ENCODE measurements around the gene WDR54. TPM values are rescaled to one million over a fixed set of nuclear protein-coding genes. Genes with fewer than 3 reads are reported as not detected.

The WDR54 gene
- total RNA-seq, result 15.8 and 16.2 TPM in 2 replicates
- long read RNA-seq, transcript WDR54-201 (10 exons, 1,147 nt), result major isoform, 22 of 27 reads
- long read RNA-seq, partial matches to known transcripts, result 1 of 27 reads
- long read RNA-seq, other reads (novel, unspliced or antisense), result 4 of 27 reads

- Mint-ChIP-seq H3K27ac (ENCODE audit: unreplicated experiment) (peak within 1 kb of the TSS; percentile 89), H3K36me3 (ENCODE audit: unreplicated experiment) (peaks cover 5% of the 10 kb centered on the region), H3K4me1 (ENCODE audit: unreplicated experiment) (peaks cover 8% of the 10 kb centered on the region), H3K4me3 (ENCODE audit: unreplicated experiment) (peak within 1 kb of the TSS; percentile 97), H3K27me3 (ENCODE audit: unreplicated experiment) (peaks cover 4% of the 10 kb centered on the region), H3K9me3 (ENCODE audit: unreplicated experiment) (no peaks in the 10 kb centered on the region)
- no peak for TF ChIP-seq CTCF (IDR thresholded peaks at IDR 0.05)
- DNase-seq (ENCODE audit: extremely low spot score, unreplicated experiment), result peak; percentile 94
These were observed at the start of gene WDR54, which contains the start of gene C2orf81 for GRCh38 chr2:74421221-74421870. Gene WDR54 (plus strand): TSS chr2:74421730. CDS start chr2:74422154, 424 bp downstream. Gene C2orf81 (minus strand): TSS chr2:74421619. CDS start chr2:74421560, 59 bp downstream.

GRCh38 chr2:74372674-74373073 lies 48.9 kb upstream of the WDR54 start:
- peaks cover 53% of the 10 kb centered on the region for H3K36me3 Mint-ChIP-seq (ENCODE audit: unreplicated experiment)

GRCh38 chr2:74373221-74373676 lies 48.3 kb upstream of the WDR54 start:
- peaks cover 48% of the 10 kb centered on the region for H3K36me3 Mint-ChIP-seq (ENCODE audit: unreplicated experiment)
- no peaks in the 10 kb centered on the region for H3K27me3 Mint-ChIP-seq (ENCODE audit: unreplicated experiment)
- no peak overlapping the region for H3K27ac Mint-ChIP-seq (ENCODE audit: unreplicated experiment)
- no peaks in the 10 kb centered on the region for H3K9me3 Mint-ChIP-seq (ENCODE audit: unreplicated experiment)
- DNase-seq (ENCODE audit: extremely low spot score, unreplicated experiment), result no peak
- H3K4me1 Mint-ChIP-seq (ENCODE audit: unreplicated experiment), result peaks cover 13% of the 10 kb centered on the region
- no peak overlapping the region for H3K4me3 Mint-ChIP-seq (ENCODE audit: unreplicated experiment)
- no peak for TF ChIP-seq CTCF (IDR thresholded peaks at IDR 0.05)

More at GRCh38 chr2:74372674-74373073, 48.9 kb upstream of the WDR54 start:
- H3K27ac Mint-ChIP-seq (ENCODE audit: unreplicated experiment), result no peak overlapping the region
- H3K27me3 Mint-ChIP-seq (ENCODE audit: unreplicated experiment), result no peaks in the 10 kb centered on the region
- H3K4me3 Mint-ChIP-seq (ENCODE audit: unreplicated experiment), result no peak overlapping the region
- peaks cover 13% of the 10 kb centered on the region for H3K4me1 Mint-ChIP-seq (ENCODE audit: unreplicated experiment)
- no peak for TF ChIP-seq CTCF (IDR thresholded peaks at IDR 0.05)
- H3K9me3 Mint-ChIP-seq (ENCODE audit: unreplicated experiment), result no peaks in the 10 kb centered on the region
- DNase-seq (ENCODE audit: extremely low spot score, unreplicated experiment), result no peak

GRCh38 chr2:74373985-74374384 lies 47.5 kb upstream of the WDR54 start:
- Mint-ChIP-seq H3K27me3 (ENCODE audit: unreplicated experiment) (no peaks in the 10 kb centered on the region), H3K9me3 (ENCODE audit: unreplicated experiment) (no peaks in the 10 kb centered on the region), H3K4me3 (ENCODE audit: unreplicated experiment) (no peak overlapping the region), H3K4me1 (ENCODE audit: unreplicated experiment) (peaks cover 13% of the 10 kb centered on the region), H3K27ac (ENCODE audit: unreplicated experiment) (peak overlapping the region; percentile 50), H3K36me3 (ENCODE audit: unreplicated experiment) (peaks cover 41% of the 10 kb centered on the region)
- no peak for TF ChIP-seq CTCF (IDR thresholded peaks at IDR 0.05)
- no peak for DNase-seq (ENCODE audit: extremely low spot score, unreplicated experiment)

- H3K4me3 Mint-ChIP-seq (ENCODE audit: unreplicated experiment), result no peak overlapping the region
- peaks cover 16% of the 10 kb centered on the region for H3K4me1 Mint-ChIP-seq (ENCODE audit: unreplicated experiment)
- H3K9me3 Mint-ChIP-seq (ENCODE audit: unreplicated experiment), result no peaks in the 10 kb centered on the region
- H3K27me3 Mint-ChIP-seq (ENCODE audit: unreplicated experiment), result no peaks in the 10 kb centered on the region
- no peak for TF ChIP-seq CTCF (IDR thresholded peaks at IDR 0.05)
- peaks cover 38% of the 10 kb centered on the region for H3K36me3 Mint-ChIP-seq (ENCODE audit: unreplicated experiment)
- DNase-seq (ENCODE audit: extremely low spot score, unreplicated experiment), result no peak
- no peak overlapping the region for H3K27ac Mint-ChIP-seq (ENCODE audit: unreplicated experiment)
These were observed 46.9 kb upstream of the WDR54 start for GRCh38 chr2:74374509-74375205.

All from osteocyte (in vitro differentiated cells).